Spleen (tissue), 7 donors: Measurements from ENCODE around the gene PXMP4.

ENCODE experiments used
- POLR2A ChIP-seq, 3 donors: fragments of 450-650 bp; IDR thresholded peaks; one replicate each; pipeline ENCODE4 v1.5.1; 2017; ENCODE audit warnings: antibody characterized with exemption in 3 of 3, mild to moderate bottlenecking in 1 of 3
- POLR2AphosphoS5 ChIP-seq, 3 donors: sonication (generic); formaldehyde crosslinking; IDR thresholded peaks; one replicate each; pipeline ENCODE4 v1.5.1; 2017; ENCODE audit warnings: antibody characterized with exemption in 3 of 3
- TF ChIP-seq, protein P1 (sequence below), 11 experiments: fragments of 200-600 bp in 7 of 11; fragments of 450-650 bp in 4 of 11; sonication (generic) in 4 of 11; IDR thresholded peaks in 8 of 11; conservative IDR thresholded peaks in 3 of 11; 1 replicate in 7 of 11; 2 replicates in 4 of 11; pipeline versions ENCODE4 v1.4.0 to v1.8.0; 2016 to 2021; ENCODE audit warnings: antibody characterized with exemption in 11 of 11, inconsistent platforms in 4 of 11, mild to moderate bottlenecking in 1 of 11
- donor health status: DM: no; HTN: no; CAD: no; lungs with moderate emphysema.
- donor health status: DM: no; HTN: no; CAD: no.
- donor health status: DM: no; HTN: no; CAD: no.

DNA sequence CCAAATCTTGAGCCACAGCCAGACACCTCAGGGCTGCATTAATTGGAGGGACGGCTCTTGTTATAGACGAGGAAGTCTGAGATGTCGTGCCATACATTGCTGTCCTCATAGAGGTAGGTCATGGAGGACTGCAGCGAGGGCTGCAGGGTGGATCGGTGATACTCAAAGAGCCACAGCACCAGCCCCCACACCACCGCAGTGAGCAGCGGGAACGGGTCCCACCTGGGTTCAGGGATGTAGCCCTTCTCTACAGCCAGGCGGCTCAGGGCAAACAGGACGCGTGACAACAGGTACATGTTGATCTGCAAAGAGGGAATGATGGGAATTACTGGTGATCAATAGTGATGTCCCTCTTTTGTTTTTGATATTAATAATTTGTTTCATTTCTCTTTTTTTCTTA lies 12.4 kb downstream of the PXMP4 start:
- TF ChIP-seq, protein P1, sequence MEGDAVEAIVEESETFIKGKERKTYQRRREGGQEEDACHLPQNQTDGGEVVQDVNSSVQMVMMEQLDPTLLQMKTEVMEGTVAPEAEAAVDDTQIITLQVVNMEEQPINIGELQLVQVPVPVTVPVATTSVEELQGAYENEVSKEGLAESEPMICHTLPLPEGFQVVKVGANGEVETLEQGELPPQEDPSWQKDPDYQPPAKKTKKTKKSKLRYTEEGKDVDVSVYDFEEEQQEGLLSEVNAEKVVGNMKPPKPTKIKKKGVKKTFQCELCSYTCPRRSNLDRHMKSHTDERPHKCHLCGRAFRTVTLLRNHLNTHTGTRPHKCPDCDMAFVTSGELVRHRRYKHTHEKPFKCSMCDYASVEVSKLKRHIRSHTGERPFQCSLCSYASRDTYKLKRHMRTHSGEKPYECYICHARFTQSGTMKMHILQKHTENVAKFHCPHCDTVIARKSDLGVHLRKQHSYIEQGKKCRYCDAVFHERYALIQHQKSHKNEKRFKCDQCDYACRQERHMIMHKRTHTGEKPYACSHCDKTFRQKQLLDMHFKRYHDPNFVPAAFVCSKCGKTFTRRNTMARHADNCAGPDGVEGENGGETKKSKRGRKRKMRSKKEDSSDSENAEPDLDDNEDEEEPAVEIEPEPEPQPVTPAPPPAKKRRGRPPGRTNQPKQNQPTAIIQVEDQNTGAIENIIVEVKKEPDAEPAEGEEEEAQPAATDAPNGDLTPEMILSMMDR (IDR thresholded peaks at IDR 0.05 in 8 of 11, conservative IDR thresholded peaks at IDR 0.05 in 3 of 11): no peak
- TF ChIP-seq POLR2AphosphoS5 (IDR thresholded peaks at IDR 0.05) (no peak), POLR2A (IDR thresholded peaks at IDR 0.05) (no peak)
